ENCODE results near the gene TCF7L2. TPM values are rescaled to one million over a fixed set of nuclear protein-coding genes. Genes with fewer than 3 reads are reported as not detected.

Gene TCF7L2
- total and polyA plus RNA-seq, 9 of the 15 experiments (the other 6 are each of a cell fraction or from before 2014, with no cell fraction given) = 0.32 to 2.8 (median 0.92) TPM

- TF ChIP-seq PBX2 (CRISPR knock-in tag; IDR thresholded peaks at IDR 0.05; ENCODE audit: low read depth) (no peak), PBX2 (tag; conservative IDR thresholded peaks at IDR 0.05; ENCODE audit: low read depth) (peak; percentile 59), SRSF3 (IDR thresholded peaks at IDR 0.05; ENCODE audit: insufficient read depth, low read length) (no peak), RAD51 (IDR thresholded peaks at IDR 0.05; ENCODE audit: borderline replicate concordance, low read depth) (no peak), RCOR1 (IDR thresholded peaks at IDR 0.05; ENCODE audit: borderline replicate concordance in 1 of 2, low read depth in 2 of 2, low read length in 2 of 2) (peak in 1 of 2 experiments; percentile 61; a peak in 1 of 4 replicates), TAF7 (tag; IDR thresholded peaks at IDR 0.05) (no peak), ZNF280A (IDR thresholded peaks at IDR 0.05; ENCODE audit: low read depth, partially characterized antibody) (no peak), ZNF830 (CRISPR knock-in tag; IDR thresholded peaks at IDR 0.05) (no peak), MCM3 (IDR thresholded peaks at IDR 0.05) (no peak), ZNF408 (CRISPR knock-in tag; IDR thresholded peaks at IDR 0.05; ENCODE audit: low read depth) (no peak), MAFK (IDR thresholded peaks at IDR 0.05; ENCODE audit: low read length) (peak; percentile 45; the same call in 1 of the 2 replicates), MAFG (tag; conservative IDR thresholded peaks at IDR 0.05) (peak; percentile 71), TRIM24 (IDR thresholded peaks at IDR 0.05) (peak in 1 of 2 experiments; percentile 50; a peak in 1 of 4 replicates), TEAD2 (tag; IDR thresholded peaks at IDR 0.05) (no peak), NFE2 (IDR thresholded peaks at IDR 0.05; ENCODE audit: low read depth) (peak; percentile 79), NFE2L1 (tag; IDR thresholded peaks at IDR 0.05; ENCODE audit: borderline replicate concordance, low read depth) (peak; percentile 42; the same call in 1 of the 2 replicates), C11orf30 (IDR thresholded peaks at IDR 0.05; ENCODE audit: low read depth) (peak; percentile 62), GTF2F1 (IDR thresholded peaks at IDR 0.05; ENCODE audit: low read depth, low read length) (no peak), POLR3G (IDR thresholded peaks at IDR 0.05; ENCODE audit: extremely low read depth, insufficient read length, insufficient replicate concordance) (no peak), ZNF316 (IDR thresholded peaks at IDR 0.05) (peak; percentile 75), PKNOX1 (IDR thresholded peaks at IDR 0.05) (peak; percentile 56), ZNF212 (CRISPR knock-in tag; IDR thresholded peaks at IDR 0.05) (no peak), CREB3 (tag; conservative IDR thresholded peaks at IDR 0.05; ENCODE audit: low read depth) (no peak), ZNF589 (CRISPR knock-in tag; IDR thresholded peaks at IDR 0.05; ENCODE audit: low read depth) (no peak), MAZ (CRISPR knock-in tag; conservative IDR thresholded peaks at IDR 0.05 in 1 of 2, IDR thresholded peaks at IDR 0.05 in 1 of 2) (no peak)
These were observed 46.0 kb upstream of the TCF7L2 start (continued) for GRCh38 chr10:112904000-112904399.
